Activated naive CD4-positive, alpha-beta T cell treated with anti-CD3 and anti-CD28 coated beads, Interleukin-2, amount 10 ng/mL, durations not matched to agents 7 days and 5 days (primary cell): Measurements from ENCODE around the gene LILRB3.
"Not testable (repeated sequence)": the region's sequence is repeated elsewhere in the genome, so short reads cannot be mapped to it uniquely, and the experiment has no call there.

Experiments used
- CTCF ChIA-PET: fragments of 350-600 bp; sonication (Branson Sonifier 250); formaldehyde crosslinking; loops from one replicate; lab custom pipeline; 2021; ENCODE audit warnings: antibody characterized with exemption; lab: Charles Lee
- DNase-seq: peaks from one replicate; pipeline ENCODE4 v3.0.0-alpha.2; 2020
- H3K27ac Mint-ChIP-seq: one replicate; pipeline ENCODE4 v1.8.0; 2021; ENCODE audit warnings: mild to moderate bottlenecking, moderate library complexity, mixed read lengths
- H3K27me3 Mint-ChIP-seq: one replicate; pipeline ENCODE4 v1.8.0; 2021; ENCODE audit warnings: mild to moderate bottlenecking, mixed read lengths
- H3K36me3 Mint-ChIP-seq: one replicate; pipeline ENCODE4 v1.8.0; 2021; ENCODE audit warnings: mixed read lengths
- H3K4me1 Mint-ChIP-seq: one replicate; pipeline ENCODE4 v1.8.0; 2021; ENCODE audit warnings: mixed read lengths
- H3K4me3 Mint-ChIP-seq: one replicate; pipeline ENCODE4 v1.8.0; 2021; ENCODE audit warnings: mild to moderate bottlenecking, moderate library complexity, mixed read lengths
- H3K9me3 Mint-ChIP-seq: one replicate; pipeline ENCODE4 v1.8.0; 2021; ENCODE audit warnings: mixed read lengths

The LILRB3 gene

DNA sequence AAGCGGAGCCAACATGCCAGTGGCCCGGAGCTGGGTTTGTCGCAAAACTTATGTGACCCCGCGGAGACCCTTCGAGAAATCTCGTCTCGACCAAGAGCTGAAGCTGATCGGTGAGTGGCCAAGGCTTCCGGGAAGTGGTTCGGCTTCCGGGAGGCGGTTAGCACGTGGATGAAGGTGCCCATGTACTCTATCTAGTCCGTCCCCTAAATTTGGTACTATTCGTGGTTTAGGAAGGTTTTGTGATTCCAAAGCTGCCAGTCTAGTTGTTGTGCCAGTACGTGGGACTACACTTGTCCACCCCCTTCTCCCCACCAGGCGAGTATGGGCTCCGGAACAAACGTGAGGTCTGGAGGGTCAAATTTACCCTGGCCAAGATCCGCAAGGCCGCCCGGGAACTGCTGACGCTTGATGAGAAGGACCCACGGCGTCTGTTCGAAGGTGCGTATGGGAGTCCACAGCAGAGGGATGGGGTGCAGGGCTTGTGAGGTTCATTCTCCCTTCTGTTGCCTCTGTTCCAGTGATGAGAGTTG, 21.6 kb downstream of the LILRB3 start:
- no peaks in the 10 kb centered on the region for H3K9me3 Mint-ChIP-seq
- peak overlapping the region; percentile 98 for H3K27ac Mint-ChIP-seq
- CTCF ChIA-PET: no interaction called here
- DNase-seq: no peak
- H3K36me3 Mint-ChIP-seq: peaks cover 54% of the 10 kb centered on the region
- H3K27me3 Mint-ChIP-seq: no peaks in the 10 kb centered on the region
- peak overlapping the region; percentile 98 for H3K4me3 Mint-ChIP-seq
- peaks cover 58% of the 10 kb centered on the region for H3K4me1 Mint-ChIP-seq

DNA sequence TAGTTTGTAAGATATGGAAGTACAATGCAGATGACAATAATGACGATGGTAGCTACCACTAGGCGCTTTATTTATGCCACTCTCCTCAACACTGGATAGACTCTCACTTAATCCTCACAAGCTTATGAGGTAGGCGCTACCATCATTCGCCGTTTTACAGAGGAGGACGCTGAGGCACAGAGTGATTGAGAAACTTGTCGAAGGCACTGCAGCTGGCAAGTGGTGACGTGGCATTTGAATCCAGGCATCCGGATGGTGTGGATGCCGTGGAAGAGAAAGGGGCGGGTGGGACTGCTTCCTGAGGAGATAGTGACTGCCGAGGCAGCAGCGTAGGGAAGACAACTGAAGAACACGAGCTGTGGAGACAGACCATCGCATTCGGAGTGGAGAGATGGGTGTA, 23.4 kb downstream of the LILRB3 start:
- peaks cover 42% of the 10 kb centered on the region for H3K4me1 Mint-ChIP-seq
- CTCF ChIA-PET: no interaction called here
- H3K9me3 Mint-ChIP-seq: no peaks in the 10 kb centered on the region
- H3K4me3 Mint-ChIP-seq: peak overlapping the region; percentile 98
- H3K27ac Mint-ChIP-seq: peak overlapping the region; percentile 73
- H3K27me3 Mint-ChIP-seq: no peaks in the 10 kb centered on the region
- H3K36me3 Mint-ChIP-seq: peaks cover 43% of the 10 kb centered on the region
- DNase-seq: no peak

DNA sequence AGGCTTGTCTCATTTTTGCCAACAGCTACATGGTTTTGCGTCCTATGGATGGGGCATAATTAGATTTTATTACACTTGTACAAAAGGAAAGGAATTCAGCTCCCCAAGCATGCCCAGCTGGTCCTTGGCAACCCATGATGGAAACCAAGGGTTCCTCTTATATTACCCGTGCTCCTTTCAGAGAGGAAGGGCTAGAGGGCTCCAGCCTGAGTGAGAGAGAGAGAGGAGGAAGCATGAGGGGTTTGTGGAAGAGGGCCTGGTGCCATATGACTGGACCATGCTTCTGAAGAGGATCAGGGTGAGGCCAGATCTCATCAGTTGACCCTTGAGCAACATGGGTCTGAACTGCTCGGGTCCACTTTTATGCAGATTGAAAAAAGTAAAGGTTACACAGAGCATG, 25.7 kb downstream of the LILRB3 start:
- peaks cover 26% of the 10 kb centered on the region for H3K36me3 Mint-ChIP-seq
- CTCF ChIA-PET: interaction anchor here (1.5 kb wide), 1 partner anchor 27 kb away, joined by 4 read pairs; no protein-coding TSS in a partner anchor
- H3K27me3 Mint-ChIP-seq: no peaks in the 10 kb centered on the region

DNA sequence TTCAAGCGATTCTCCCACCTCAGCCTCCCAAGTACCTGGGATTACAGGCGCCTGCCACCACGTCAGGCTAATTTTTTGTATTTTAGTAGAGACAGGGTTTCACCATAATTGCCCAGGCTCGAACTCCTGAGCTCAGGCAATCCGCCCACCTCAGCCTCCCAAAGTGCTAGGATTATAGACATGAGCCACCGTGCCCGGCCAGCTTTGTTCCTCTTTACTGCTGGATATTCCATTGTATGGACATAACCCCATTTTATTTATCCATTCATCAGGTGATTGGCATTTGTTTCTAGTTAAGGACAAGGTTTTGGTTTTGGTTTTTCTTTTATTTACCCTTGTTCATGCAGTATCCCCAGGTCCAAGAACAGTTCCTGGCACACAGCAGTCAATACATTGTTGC, 26.3 kb downstream of the LILRB3 start:
- DNase-seq: no peak
- Mint-ChIP-seq H3K27ac (no peak overlapping the region), H3K36me3 (peaks cover 24% of the 10 kb centered on the region), H3K9me3 (no peaks in the 10 kb centered on the region), H3K4me3 (no peak overlapping the region), H3K4me1 (peaks cover 29% of the 10 kb centered on the region), H3K27me3 (no peaks in the 10 kb centered on the region)
- CTCF ChIA-PET: interaction anchor here (1.5 kb wide), 1 partner anchor 27 kb away, joined by 4 read pairs; no protein-coding TSS in a partner anchor

More for the DNA sequence above, 25.7 kb downstream of the LILRB3 start:
- no peak overlapping the region for H3K27ac Mint-ChIP-seq
- no peak for DNase-seq
- H3K9me3 Mint-ChIP-seq: no peaks in the 10 kb centered on the region
- H3K4me3 Mint-ChIP-seq: no peak overlapping the region
- peaks cover 29% of the 10 kb centered on the region for H3K4me1 Mint-ChIP-seq

DNA sequence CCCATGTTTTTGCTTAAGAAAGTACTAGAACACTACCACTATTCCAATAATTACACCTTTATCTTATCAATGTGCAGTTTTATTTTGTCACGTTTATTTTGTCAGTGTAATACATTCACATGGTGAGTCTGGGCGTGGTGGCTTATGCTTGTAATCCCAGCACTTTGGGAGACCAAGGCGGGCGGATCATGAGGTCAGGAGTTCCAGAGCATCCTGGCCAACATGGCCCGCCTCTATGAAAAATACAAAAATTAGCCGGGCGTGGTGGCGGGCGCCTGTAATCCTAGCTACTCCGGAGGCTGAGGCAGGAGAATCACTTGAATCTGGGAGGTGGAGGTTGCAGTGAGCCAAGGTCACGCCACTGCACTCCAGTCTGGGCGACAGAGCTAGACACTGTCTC, 28.3 kb downstream of the LILRB3 start:
- not testable (repeated sequence) for DNase-seq, H3K27me3 Mint-ChIP-seq, H3K4me3 Mint-ChIP-seq, H3K27ac Mint-ChIP-seq, H3K9me3 Mint-ChIP-seq
- Mint-ChIP-seq H3K36me3 (peaks cover 16% of the 10 kb centered on the region), H3K4me1 (peaks cover 25% of the 10 kb centered on the region)
- CTCF ChIA-PET: interaction anchor here (0.9 kb wide), 1 partner anchor 25 kb away, joined by 3 read pairs; no protein-coding TSS in a partner anchor

DNA sequence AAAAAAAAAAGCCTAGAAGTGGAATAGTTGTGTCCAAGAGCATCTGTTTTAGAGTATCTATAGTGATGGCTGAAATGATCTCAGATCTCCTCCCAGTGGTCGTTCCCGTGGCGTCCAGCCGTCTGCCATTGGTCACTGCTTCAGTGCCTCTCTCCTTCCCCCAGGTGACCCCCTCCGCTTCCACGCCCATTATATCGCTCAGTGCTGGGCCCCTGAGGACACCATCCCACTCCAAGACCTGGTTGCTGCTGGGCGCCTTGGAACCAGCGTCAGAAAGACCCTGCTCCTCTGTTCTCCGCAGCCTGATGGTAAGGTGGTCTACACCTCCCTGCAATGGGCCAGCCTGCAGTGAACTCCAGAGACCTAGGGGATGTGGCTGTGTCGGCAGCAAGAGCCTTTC, 29.8 kb downstream of the LILRB3 start:
- CTCF ChIA-PET: interaction anchor here (0.7 kb wide), 1 partner anchor 74 kb away, joined by 3 read pairs; no protein-coding TSS in a partner anchor
- Mint-ChIP-seq H3K27me3 (no peaks in the 10 kb centered on the region), H3K27ac (no peak overlapping the region), H3K4me3 (peak overlapping the region; percentile 89), H3K4me1 (peaks cover 28% of the 10 kb centered on the region), H3K36me3 (peaks cover 16% of the 10 kb centered on the region), H3K9me3 (no peaks in the 10 kb centered on the region)
- no peak for DNase-seq

DNA sequence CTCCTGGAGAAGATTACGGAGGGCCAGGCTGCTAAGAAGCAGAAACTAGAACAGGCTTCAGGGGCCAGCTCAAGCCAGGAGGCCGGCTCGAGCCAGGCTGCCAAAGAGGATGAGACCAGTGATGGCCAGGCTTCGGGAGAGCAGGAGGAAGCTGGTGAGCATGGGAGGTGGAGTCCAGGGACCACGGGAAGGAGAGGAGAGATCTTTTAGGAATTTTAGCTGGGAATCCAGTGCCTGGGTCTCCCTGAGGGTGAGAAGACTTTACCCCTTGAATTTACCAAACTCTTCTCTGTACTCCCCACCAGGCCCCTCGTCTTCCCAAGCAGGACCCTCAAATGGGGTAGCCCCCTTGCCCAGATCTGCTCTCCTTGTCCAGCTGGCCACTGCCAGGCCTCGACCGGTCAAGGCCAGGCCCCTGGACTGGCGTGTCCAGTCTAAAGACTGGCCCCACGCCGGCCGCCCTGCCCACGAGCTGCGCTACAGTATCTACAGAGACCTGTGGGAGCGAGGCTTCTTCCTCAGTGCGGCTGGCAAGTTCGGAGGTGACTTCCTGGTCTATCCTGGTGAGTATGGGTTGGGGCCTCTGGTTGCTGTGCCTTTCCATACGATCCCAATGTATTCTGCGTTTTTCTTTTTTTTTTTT, 30.9 kb downstream of the LILRB3 start:
- Mint-ChIP-seq H3K27ac (peak overlapping the region; percentile 88), H3K4me1 (peaks cover 39% of the 10 kb centered on the region), H3K27me3 (no peaks in the 10 kb centered on the region), H3K4me3 (peak overlapping the region; percentile 89), H3K9me3 (no peaks in the 10 kb centered on the region), H3K36me3 (peaks cover 18% of the 10 kb centered on the region)
- CTCF ChIA-PET: interaction anchor here (0.7 to 1.2 kb wide), 2 partner anchors 74 to 75 kb away, joined by 3 read pairs; no protein-coding TSS in a partner anchor
- no peak for DNase-seq

DNA sequence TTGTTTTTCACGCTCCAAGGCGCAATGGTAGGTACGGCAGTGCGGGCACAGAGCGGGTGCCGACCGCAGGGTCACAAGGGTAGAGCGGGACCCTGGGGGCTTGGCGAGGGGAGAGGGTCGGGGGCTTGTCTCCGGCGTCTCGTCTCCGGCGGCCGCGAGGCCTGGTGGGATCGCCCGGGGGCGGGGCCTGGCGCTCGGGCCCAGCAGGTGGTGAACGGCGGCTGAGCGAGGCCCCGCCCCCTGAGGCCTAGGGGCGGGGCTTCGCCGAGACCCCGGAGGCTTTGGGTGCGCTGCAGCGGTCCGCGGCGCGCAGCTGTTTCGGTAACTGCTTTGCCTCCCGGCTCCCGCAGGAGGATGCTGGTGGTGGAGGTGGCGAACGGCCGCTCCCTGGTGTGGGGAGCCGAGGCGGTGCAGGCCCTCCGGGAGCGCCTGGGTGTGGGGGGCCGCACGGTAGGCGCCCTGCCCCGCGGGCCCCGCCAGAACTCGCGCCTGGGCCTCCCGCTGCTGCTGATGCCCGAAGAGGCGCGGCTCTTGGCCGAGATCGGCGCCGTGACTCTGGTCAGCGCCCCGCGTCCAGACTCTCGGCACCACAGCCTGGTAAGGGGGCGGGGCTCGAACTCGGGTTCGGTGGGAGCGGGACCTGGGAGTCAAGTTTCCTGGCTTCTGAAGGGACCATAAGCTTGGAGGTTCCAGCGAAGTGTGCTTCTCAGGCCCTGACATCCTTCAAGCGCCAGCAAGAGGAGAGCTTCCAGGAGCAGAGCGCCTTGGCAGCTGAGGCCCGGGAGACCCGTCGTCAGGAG, 31.6 kb downstream of the LILRB3 start, which contains the start of gene TSEN34:
TSEN34 (plus strand) TSS at position 298 of the 800 bp plus-strand sequence; CDS start at position 355, 57 bp downstream.
- Mint-ChIP-seq H3K4me3 (peak within 1 kb of the TSS; percentile 89), H3K27ac (peak within 1 kb of the TSS; percentile 96), H3K4me1 (peaks cover 44% of the 10 kb centered on the region), H3K9me3 (no peaks in the 10 kb centered on the region), H3K36me3 (peaks cover 21% of the 10 kb centered on the region), H3K27me3 (no peaks in the 10 kb centered on the region)
- CTCF ChIA-PET: interaction anchor here (1.2 kb wide), 1 partner anchor 74 kb away, joined by 3 read pairs; no protein-coding TSS in a partner anchor
- DNase-seq: peak; percentile 89

DNA sequence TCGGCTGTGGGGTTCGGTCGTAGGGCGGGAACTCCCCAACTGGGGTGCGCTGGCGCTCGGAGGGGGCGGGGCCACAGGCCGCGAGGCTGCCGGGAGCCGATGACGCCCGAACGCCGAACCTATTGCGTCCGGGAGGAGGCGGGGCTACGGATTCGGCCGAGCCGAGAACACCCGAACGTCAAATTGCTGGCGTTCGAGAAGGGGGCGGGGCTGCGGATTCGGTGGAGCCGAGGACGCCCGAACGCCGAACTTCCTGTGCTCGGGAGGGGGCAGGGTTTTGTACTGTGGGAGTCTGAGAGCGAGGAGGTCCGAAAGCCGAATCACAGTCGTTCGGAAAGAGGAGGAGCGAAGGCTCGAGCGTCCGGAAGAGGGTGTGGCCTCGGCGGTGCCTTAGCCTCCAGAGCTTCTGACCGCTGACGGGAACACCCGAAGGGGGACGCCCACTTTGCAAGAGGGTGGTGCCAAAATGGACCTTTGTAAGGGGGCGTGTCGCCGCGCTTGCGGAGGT, 32.2 kb downstream of the LILRB3 start:
- Mint-ChIP-seq H3K27me3 (no peaks in the 10 kb centered on the region), H3K27ac (peak overlapping the region; percentile 96), H3K4me1 (peaks cover 46% of the 10 kb centered on the region), H3K9me3 (no peaks in the 10 kb centered on the region), H3K4me3 (peak overlapping the region; percentile 89), H3K36me3 (peaks cover 20% of the 10 kb centered on the region)
- peak; percentile 100 for DNase-seq
- CTCF ChIA-PET: no interaction called here

DNA sequence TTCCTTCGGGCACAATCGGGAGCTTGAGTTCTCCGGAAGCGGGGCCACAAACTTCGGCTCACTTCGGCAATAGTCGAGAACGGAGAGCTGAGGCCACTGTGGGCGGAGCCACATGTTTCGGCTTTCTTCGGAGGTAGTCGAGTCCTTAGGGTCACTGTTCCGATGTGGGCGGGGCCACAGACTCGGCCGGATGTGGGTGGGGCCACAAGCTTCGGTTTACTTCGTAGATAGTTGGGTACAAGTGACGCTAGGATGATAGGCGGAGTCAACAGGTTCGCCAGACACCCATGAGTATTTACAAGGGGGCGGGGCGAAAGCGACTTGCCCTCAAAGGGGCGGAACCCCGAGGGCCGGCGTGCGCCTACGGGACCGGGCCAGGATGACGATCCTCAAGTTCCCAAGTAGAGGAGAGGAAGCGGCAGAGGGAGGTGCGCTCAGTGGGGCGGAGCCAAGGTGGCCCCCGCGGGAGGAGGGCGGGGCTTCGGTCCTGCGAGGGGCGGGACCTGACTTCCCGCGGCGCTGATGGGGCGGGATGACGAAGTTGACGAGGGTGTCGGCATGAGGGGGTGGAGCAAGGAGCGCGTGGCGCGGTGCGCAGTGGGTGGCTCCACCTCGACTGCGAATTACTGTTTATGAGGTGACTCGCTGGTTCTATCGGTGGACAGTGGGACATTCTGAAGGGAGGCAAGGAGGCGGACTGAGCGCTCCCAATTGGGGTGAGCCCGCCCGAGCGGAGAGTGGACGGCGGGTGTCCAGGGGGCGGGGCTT, 32.9 kb downstream of the LILRB3 start:
- H3K36me3 Mint-ChIP-seq: peaks cover 19% of the 10 kb centered on the region
- H3K4me1 Mint-ChIP-seq: peaks cover 45% of the 10 kb centered on the region
- H3K27ac Mint-ChIP-seq: peak overlapping the region; percentile 96
- H3K27me3 Mint-ChIP-seq: no peaks in the 10 kb centered on the region
- peak; percentile 100 for DNase-seq
- peak overlapping the region; percentile 89 for H3K4me3 Mint-ChIP-seq
- CTCF ChIA-PET: interaction anchor here (0.7 to 2.5 kb wide), 5 partner anchors 9 to 37 kb away, joined by 3 to 10 read pairs (median 4); partner anchors contain the start of gene LENG1
- H3K9me3 Mint-ChIP-seq: no peaks in the 10 kb centered on the region

DNA sequence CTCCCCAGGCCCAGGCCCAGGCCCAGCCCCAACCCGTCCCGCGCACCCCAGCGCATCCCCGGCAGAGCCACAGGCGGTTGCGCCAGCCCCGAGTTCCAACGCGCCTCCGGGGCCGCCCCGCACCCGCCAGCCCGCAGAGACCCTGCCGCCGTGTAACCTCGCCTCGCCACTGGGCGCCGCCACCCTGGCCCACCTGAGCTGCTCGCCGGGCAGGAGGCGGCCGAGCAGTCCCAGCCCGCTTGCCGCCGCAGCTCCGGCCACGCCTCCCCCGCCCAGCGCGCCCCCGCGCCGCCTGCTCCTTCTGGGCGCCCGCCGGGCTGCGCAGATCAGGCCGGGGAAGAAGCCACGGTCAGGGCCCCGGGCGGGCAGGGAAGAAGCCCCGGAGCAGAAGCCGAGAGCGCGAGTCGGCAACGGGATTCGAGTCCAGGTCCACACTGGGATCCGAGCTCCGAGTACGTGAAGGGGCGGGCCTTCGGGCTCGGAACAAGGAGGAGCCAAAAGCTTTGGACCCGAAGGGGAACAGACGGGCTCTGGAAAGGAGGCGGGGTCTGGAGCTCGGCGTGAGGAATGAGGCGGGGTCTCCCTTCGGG, 33.6 kb downstream of the LILRB3 start, which contains the start of gene MBOAT7:
MBOAT7 (minus strand) TSS at position 436 of the 590 bp plus-strand sequence. CDS start 1,072 bp downstream, outside the sequence.
- Mint-ChIP-seq H3K27ac (peak within 1 kb of the TSS; percentile 96), H3K9me3 (no peaks in the 10 kb centered on the region), H3K27me3 (no peaks in the 10 kb centered on the region), H3K4me1 (peaks cover 44% of the 10 kb centered on the region), H3K4me3 (peak within 1 kb of the TSS; percentile 89), H3K36me3 (peaks cover 17% of the 10 kb centered on the region)
- CTCF ChIA-PET: interaction anchor here (0.7 to 2.5 kb wide), 5 partner anchors 9 to 38 kb away, joined by 3 to 10 read pairs (median 4); partner anchors contain the start of gene LENG1
- no peak for DNase-seq

DNA sequence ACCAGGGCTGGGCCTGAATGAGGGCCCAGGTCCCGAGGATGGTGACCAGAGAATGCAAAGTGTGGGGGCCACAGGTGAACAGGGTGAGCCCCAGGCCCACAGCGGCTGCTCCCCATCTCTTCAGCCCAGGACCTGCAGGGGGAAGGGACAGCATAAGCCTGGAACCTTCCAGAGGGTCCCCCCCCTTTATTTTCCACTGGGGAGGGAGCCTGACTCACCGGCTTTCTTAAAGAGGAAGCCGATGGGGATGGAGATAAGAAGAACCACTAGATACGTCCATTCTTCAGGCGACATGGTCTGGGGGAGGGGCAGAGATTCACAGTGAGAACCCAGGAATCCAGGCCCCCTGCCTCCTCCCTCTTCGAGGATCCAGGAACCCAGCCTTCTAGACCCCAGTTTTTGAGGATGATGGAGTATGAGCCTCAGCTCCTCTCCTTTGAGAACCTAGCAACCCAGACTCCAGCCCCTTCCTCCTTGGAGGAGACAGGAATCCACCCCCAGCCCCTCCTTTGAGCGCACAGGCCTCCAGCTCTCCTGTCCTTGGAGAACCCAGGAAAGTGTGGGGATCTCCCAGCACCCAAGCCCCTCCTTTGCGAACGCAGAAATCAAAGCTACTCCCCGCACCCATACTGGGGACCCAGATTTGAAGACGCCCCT, 34.5 kb downstream of the LILRB3 start:
- H3K9me3 Mint-ChIP-seq: no peaks in the 10 kb centered on the region
- peak overlapping the region; percentile 96 for H3K27ac Mint-ChIP-seq
- no peaks in the 10 kb centered on the region for H3K27me3 Mint-ChIP-seq
- H3K4me1 Mint-ChIP-seq: peaks cover 43% of the 10 kb centered on the region
- CTCF ChIA-PET: interaction anchor here (0.7 to 2.5 kb wide), 4 partner anchors 10 to 43 kb away, joined by 3 to 10 read pairs (median 4); no protein-coding TSS in a partner anchor
- peak overlapping the region; percentile 89 for H3K4me3 Mint-ChIP-seq
- peaks cover 16% of the 10 kb centered on the region for H3K36me3 Mint-ChIP-seq
- peak; percentile 70 for DNase-seq
